IPS DF 6.9 (cell line): ENCODE data around the gene SLC39A11.

ENCODE experiments used
- DNase-seq: peaks from one replicate; pipeline ENCODE4 v3.0.0-alpha.2; 2013; ENCODE audit warnings: low read depth, low spot score
- H3K27ac ChIP-seq: one replicate; pipeline ENCODE4 v1.5.1; 2013; ENCODE audit warnings: low read length, control low read depth
- H3K27me3 ChIP-seq: 2 replicates; pipeline ENCODE4 v1.6.1; 2013; ENCODE audit warnings: mild to moderate bottlenecking, low read length; ENCODE audit not compliant: control insufficient read depth, insufficient read depth
- H3K36me3 ChIP-seq: 2 replicates; pipeline ENCODE4 v1.6.1; 2013; ENCODE audit warnings: low read length; ENCODE audit not compliant: control insufficient read depth, insufficient read depth
- H3K4me1 ChIP-seq: 2 replicates; pipeline ENCODE4 v1.6.1; 2013; ENCODE audit warnings: low read length; ENCODE audit not compliant: control insufficient read depth, insufficient read depth
- H3K4me3 ChIP-seq: 2 replicates; pipeline ENCODE4 v1.5.1; 2013; ENCODE audit warnings: mild to moderate bottlenecking, low read length
- H3K9me3 ChIP-seq: 2 replicates; pipeline ENCODE4 v1.6.1; 2013; ENCODE audit warnings: low read length, inconsistent platforms; ENCODE audit not compliant: control insufficient read depth, insufficient read depth
- WGBS: extraction: QIAGEN DNeasy Blood & Tissue Kit; methylation state at CpG from one replicate; pipeline ENCODE4 v1.1.7; 2013; ENCODE audit warnings: mixed read lengths, missing lambda C conversion rate; ENCODE audit not compliant: insufficient read length, insufficient coverage; 5-methylcytosine and 5-hydroxymethylcytosine counted together

Gene SLC39A11

GRCh38 chr17:73043686-73044581 is 48.6 kb downstream of the SLC39A11 start:
- H3K4me3 ChIP-seq = no peak overlapping the region
- no peak overlapping the region for H3K27ac ChIP-seq
- no peaks in the 10 kb centered on the region for H3K9me3 ChIP-seq
- no peaks in the 10 kb centered on the region for H3K36me3 ChIP-seq
- WGBS = no CpG with 5 or more reads among the region's 8 CpGs
- no peak for DNase-seq
- H3K27me3 ChIP-seq = no peaks in the 10 kb centered on the region
- H3K4me1 ChIP-seq = no peaks in the 10 kb centered on the region

- no CpG with 5 or more reads among the region's 7 CpGs for WGBS
- H3K4me1 ChIP-seq = no peaks in the 10 kb centered on the region
- no peak overlapping the region for H3K27ac ChIP-seq
- no peak overlapping the region for H3K4me3 ChIP-seq
- H3K27me3 ChIP-seq = no peaks in the 10 kb centered on the region
- H3K9me3 ChIP-seq = no peaks in the 10 kb centered on the region
- DNase-seq = no peak
- H3K36me3 ChIP-seq = no peaks in the 10 kb centered on the region
These were observed 49.4 kb downstream of the SLC39A11 start for GRCh38 chr17:73042809-73043685.

- Histone ChIP-seq H3K4me3 (no peak overlapping the region), H3K4me1 (no peaks in the 10 kb centered on the region), H3K36me3 (no peaks in the 10 kb centered on the region), H3K27me3 (no peaks in the 10 kb centered on the region), H3K27ac (no peak overlapping the region), H3K9me3 (no peaks in the 10 kb centered on the region)
- DNase-seq = no peak
- WGBS = no CpG with 5 or more reads among the region's 5 CpGs
These were observed 50.3 kb downstream of the SLC39A11 start for GRCh38 chr17:73042225-73042624.

- H3K9me3 ChIP-seq = no peaks in the 10 kb centered on the region
- WGBS = no CpG with 5 or more reads among the region's 9 CpGs
- no peak overlapping the region for H3K4me3 ChIP-seq
- H3K27ac ChIP-seq = no peak overlapping the region
- H3K27me3 ChIP-seq = no peaks in the 10 kb centered on the region
- no peaks in the 10 kb centered on the region for H3K4me1 ChIP-seq
- DNase-seq = no peak
- H3K36me3 ChIP-seq = no peaks in the 10 kb centered on the region
These were observed 53.2 kb downstream of the SLC39A11 start for GRCh38 chr17:73039282-73039681.

- no peak overlapping the region for H3K27ac ChIP-seq
- no CpG with 5 or more reads among the region's 8 CpGs for WGBS
These were observed 61.0 kb downstream of the SLC39A11 start for GRCh38 chr17:73031472-73031871.

GRCh38 chr17:73030995-73031394 is 61.5 kb downstream of the SLC39A11 start:
- H3K4me1 ChIP-seq = no peaks in the 10 kb centered on the region

More at GRCh38 chr17:73031472-73031871, 61.0 kb downstream of the SLC39A11 start:
- no peaks in the 10 kb centered on the region for H3K4me1 ChIP-seq
- DNase-seq = no peak
- H3K36me3 ChIP-seq = no peaks in the 10 kb centered on the region
- no peaks in the 10 kb centered on the region for H3K9me3 ChIP-seq
- no peak overlapping the region for H3K4me3 ChIP-seq
- H3K27me3 ChIP-seq = no peaks in the 10 kb centered on the region

GRCh38 chr17:73030501-73030921 is 62.0 kb downstream of the SLC39A11 start:
- no peaks in the 10 kb centered on the region for H3K27me3 ChIP-seq
- H3K9me3 ChIP-seq = no peaks in the 10 kb centered on the region
- DNase-seq = no peak
- H3K36me3 ChIP-seq = no peaks in the 10 kb centered on the region
- H3K4me3 ChIP-seq = no peak overlapping the region
- H3K4me1 ChIP-seq = no peaks in the 10 kb centered on the region
- no CpG with 5 or more reads among the region's 8 CpGs for WGBS
- no peak overlapping the region for H3K27ac ChIP-seq

More at GRCh38 chr17:73030995-73031394, 61.5 kb downstream of the SLC39A11 start:
- no peak overlapping the region for H3K27ac ChIP-seq
- WGBS = no CpG with 5 or more reads among the region's 4 CpGs
- no peaks in the 10 kb centered on the region for H3K9me3 ChIP-seq
- no peak overlapping the region for H3K4me3 ChIP-seq
- H3K27me3 ChIP-seq = no peaks in the 10 kb centered on the region
- H3K36me3 ChIP-seq = no peaks in the 10 kb centered on the region
- no peak for DNase-seq

- DNase-seq = no peak
- no CpG with 5 or more reads among the region's 8 CpGs for WGBS
These were observed 62.5 kb downstream of the SLC39A11 start for GRCh38 chr17:73029991-73030390.

GRCh38 chr17:73029021-73029420 is 63.5 kb downstream of the SLC39A11 start:
- Histone ChIP-seq H3K4me1 (no peaks in the 10 kb centered on the region), H3K4me3 (no peak overlapping the region), H3K27ac (no peak overlapping the region), H3K9me3 (no peaks in the 10 kb centered on the region), H3K36me3 (no peaks in the 10 kb centered on the region), H3K27me3 (no peaks in the 10 kb centered on the region)
- WGBS = no CpG with 5 or more reads among the region's 6 CpGs
- no peak for DNase-seq

More at GRCh38 chr17:73029991-73030390, 62.5 kb downstream of the SLC39A11 start:
- no peaks in the 10 kb centered on the region for H3K9me3 ChIP-seq
- H3K36me3 ChIP-seq = no peaks in the 10 kb centered on the region
- no peaks in the 10 kb centered on the region for H3K27me3 ChIP-seq
- H3K4me3 ChIP-seq = no peak overlapping the region
- no peak overlapping the region for H3K27ac ChIP-seq
- no peaks in the 10 kb centered on the region for H3K4me1 ChIP-seq

- Histone ChIP-seq H3K27me3 (no peaks in the 10 kb centered on the region), H3K36me3 (no peaks in the 10 kb centered on the region), H3K4me3 (no peak overlapping the region), H3K27ac (no peak overlapping the region), H3K9me3 (no peaks in the 10 kb centered on the region), H3K4me1 (no peaks in the 10 kb centered on the region)
- no CpG with 5 or more reads among the region's 5 CpGs for WGBS
- no peak for DNase-seq
These were observed 64.2 kb downstream of the SLC39A11 start for GRCh38 chr17:73028299-73028755.
